Omental fat pad (tissue), 4 donors: ENCODE measurements around the gene PAIP1. TPM values are rescaled to one million over a fixed set of nuclear protein-coding genes. Genes with fewer than 3 reads are reported as not detected.
A peak's percentile ranks its signal among the peaks of the same experiment; 100 is the strongest.
"Not testable (repeated sequence)": the region's sequence is repeated elsewhere in the genome, so short reads cannot be mapped to it uniquely, and the experiment has no call there.

Experiments used
- ATAC-seq: fragments of 150-250 bp; one replicate; pipeline ENCODE4 v1.9.1; 2016; ENCODE audit warnings: mild to moderate bottlenecking, moderate library complexity; ENCODE audit not compliant: low FRiP score
- DNase-seq: peaks from one replicate; pipeline ENCODE4 v3.0.0-alpha.2; 2019; ENCODE audit warnings: low spot score
- CTCF ChIP-seq, 3 donors: fragments of 450-650 bp; IDR thresholded peaks; one replicate each; pipeline ENCODE4 v1.5.1; 2016 to 2017; ENCODE audit warnings: antibody characterized with exemption in 3 of 3, mild to moderate bottlenecking in 3 of 3, moderate library complexity in 2 of 3
- total RNA-seq, 4 donors: library from RNA; depleted of rRNA; stranded (reverse); fragments of >200 nt; gene quantifications; one replicate each; pipeline ENCODE4 v1.1.0, GENCODE V29; 2016

The PAIP1 gene
- 10 to 100 TPM; 75.2 to 99.5 (median 79.3) TPM for total RNA-seq

DNA sequence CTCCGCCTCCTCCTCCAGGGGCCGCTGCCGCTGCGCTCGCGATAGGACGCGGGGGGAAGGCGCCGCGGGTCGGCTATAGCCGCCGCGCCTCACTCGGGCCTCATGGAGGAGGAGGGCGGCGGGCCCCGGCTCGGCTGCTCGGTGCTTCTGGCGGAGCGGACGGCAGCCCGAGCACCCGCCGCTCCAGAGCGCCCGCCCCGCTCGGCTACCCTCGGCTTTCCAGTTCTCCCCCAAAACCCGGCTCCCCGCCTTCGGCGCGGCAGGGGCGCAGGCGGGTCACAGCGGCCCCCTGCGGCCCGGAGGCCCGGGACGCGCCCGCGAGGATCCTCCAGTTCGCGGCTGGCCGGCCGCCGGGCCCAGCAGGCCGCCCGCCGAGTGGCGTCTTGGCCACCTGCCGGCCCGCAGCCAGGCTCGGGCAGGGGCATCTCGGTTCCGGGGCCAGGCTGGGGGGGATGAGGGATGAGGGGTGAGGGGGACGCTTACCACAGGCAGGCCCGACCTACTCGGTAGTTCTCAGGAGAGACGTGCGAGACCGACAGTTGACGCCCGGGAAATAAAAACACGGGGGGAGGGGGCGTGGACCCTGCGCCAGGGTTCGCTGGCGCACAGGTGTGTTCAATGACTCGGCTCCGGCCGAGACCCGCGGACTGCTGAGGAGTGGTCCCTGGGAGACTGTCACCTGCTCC, at the start of gene PAIP1:
Gene PAIP1, minus strand, starts transcription at position 221 of the 686 bp plus-strand sequence. CDS start 231 bp downstream, outside the sequence.
- ATAC-seq = peak; percentile 93
- peak; percentile 28 for DNase-seq
- TF ChIP-seq CTCF (IDR thresholded peaks at IDR 0.05) = no peak

DNA sequence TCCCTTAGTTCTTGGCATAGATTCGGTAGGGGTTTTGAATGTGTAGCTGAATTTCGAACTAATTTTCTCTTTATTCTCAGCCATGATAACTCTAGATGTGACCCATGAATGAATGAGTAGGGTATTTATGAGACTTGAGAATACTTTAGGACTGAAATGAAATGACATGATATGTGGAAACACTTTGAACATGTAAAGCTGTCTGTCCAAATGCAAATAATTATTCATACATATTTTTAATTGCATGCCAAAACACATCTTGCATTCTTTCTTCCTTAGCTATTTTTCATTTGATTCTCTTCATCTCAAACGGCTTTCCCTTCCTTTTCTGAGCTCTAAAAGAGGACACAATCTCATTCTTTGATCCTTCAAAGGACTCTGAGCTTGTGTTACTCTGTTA, 49.5 kb upstream of the PAIP1 start:
- TF ChIP-seq CTCF (IDR thresholded peaks at IDR 0.05) = no peak
- ATAC-seq (no peak), DNase-seq (no peak)

- no peak for TF ChIP-seq CTCF (IDR thresholded peaks at IDR 0.05)
- DNase-seq = no peak
- no peak for ATAC-seq
Measured at GRCh38 chr5:43604699-43605098, 47.8 kb upstream of the PAIP1 start.

- no peak for TF ChIP-seq CTCF (IDR thresholded peaks at IDR 0.05)
Measured at GRCh38 chr5:43603344-43604217, 46.7 kb upstream of the PAIP1 start.

GRCh38 chr5:43602461-43603343, 45.8 kb upstream of the PAIP1 start, which contains the start of gene NNT:
Gene NNT (plus strand): TSS chr5:43603180. CDS start chr5:43609196, 6,016 bp downstream.
- TF ChIP-seq CTCF (IDR thresholded peaks at IDR 0.05) = no peak
- DNase-seq = peak; percentile 46
- ATAC-seq = peak; percentile 83

More at GRCh38 chr5:43603344-43604217, 46.7 kb upstream of the PAIP1 start:
- DNase-seq = no peak
- ATAC-seq = peak; percentile 49

GRCh38 chr5:43601454-43602260, 44.8 kb upstream of the PAIP1 start:
- ATAC-seq (no peak), DNase-seq (no peak)
- TF ChIP-seq CTCF (IDR thresholded peaks at IDR 0.05) = no peak

DNA sequence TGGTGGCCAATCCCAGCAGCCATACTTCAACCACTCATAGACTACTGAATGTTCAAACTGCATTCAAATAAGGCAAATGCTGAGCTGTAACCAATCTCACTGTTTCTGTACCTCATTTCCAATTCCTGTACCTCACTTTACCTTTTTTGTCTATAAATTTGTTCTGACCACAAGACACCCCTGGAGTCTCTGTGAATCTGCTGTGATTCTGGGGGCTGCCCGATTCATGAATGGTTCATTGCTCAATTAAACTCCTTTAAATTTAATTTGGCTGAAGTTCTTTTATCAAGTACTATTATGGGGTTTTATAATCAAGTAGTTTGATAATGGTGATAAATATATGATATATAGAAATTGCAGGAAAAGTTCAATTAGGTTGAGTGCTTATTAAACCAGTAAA, 42.0 kb upstream of the PAIP1 start:
- not testable (repeated sequence) for ATAC-seq, DNase-seq
